ENCODE results near the gene LDLRAD3. TPM values are rescaled to one million over a fixed set of nuclear protein-coding genes. Genes with fewer than 3 reads are reported as not detected.

The LDLRAD3 gene
- total RNA-seq, 1 donor from 2014 or later, result 35.6 TPM

DNA sequence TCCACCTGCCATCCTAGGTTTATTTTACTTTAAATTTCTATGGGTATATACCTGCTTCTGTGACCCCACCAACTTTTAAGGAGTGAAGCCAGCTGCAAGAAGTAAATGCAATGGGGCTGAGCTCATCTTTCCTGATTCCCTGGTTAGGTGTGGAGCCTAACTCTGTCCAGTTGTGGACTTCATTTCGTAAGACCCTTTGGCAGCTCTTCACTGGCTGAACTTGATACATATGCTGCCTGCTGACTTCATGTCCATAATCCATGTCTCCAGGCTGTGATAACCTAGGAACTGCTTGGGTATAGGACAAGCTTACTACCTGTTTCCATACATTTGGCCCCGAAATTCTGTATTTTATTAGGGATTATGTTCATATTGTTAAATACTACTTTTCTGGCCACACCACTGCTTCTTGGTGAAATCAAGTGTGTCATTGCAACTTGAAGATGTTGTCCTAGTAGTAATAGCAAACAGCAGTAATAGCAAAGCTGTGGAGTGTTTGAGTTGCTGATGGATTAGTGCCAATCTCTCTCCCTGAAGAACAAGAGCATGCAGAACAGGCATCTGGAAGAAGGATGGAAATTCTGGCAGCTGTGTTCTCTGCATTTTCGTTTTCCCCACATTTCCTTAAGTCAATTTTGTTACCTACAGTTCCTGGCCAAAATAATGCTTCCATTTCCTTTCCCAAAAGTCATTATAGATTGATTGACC lies 31.2 kb downstream of the LDLRAD3 start:
- H3K4me1 Mint-ChIP-seq, result peaks cover 14% of the 10 kb centered on the region
- Histone ChIP-seq H3K36me3 (peaks cover 2% of the 10 kb centered on the region), H3K27ac (no peak overlapping the region), H2AFZ (replicated peaks) (no peak overlapping the region), H3F3A (ENCODE audit: low read depth) (peaks cover 6% of the 10 kb centered on the region), H3K9me3 (ENCODE audit: low read depth) (peaks cover 11% of the 10 kb centered on the region), H3K79me2 (ENCODE audit: low read depth) (peaks cover 100% of the 10 kb centered on the region), H3K9ac (no peak overlapping the region), H3K4me2 (no peak overlapping the region), H4K20me1 (ENCODE audit: low read depth) (peaks cover 46% of the 10 kb centered on the region), H3K27me3 (no peaks in the 10 kb centered on the region), H3K4me3 (no peak overlapping the region), H3K4me1 (peaks cover 14% of the 10 kb centered on the region)
- TF ChIP-seq EZH2 (IDR thresholded peaks at IDR 0.05) (no peak), EZH2phosphoT487 (IDR thresholded peaks at IDR 0.05) (no peak)
- TF ChIP-seq, protein P1, sequence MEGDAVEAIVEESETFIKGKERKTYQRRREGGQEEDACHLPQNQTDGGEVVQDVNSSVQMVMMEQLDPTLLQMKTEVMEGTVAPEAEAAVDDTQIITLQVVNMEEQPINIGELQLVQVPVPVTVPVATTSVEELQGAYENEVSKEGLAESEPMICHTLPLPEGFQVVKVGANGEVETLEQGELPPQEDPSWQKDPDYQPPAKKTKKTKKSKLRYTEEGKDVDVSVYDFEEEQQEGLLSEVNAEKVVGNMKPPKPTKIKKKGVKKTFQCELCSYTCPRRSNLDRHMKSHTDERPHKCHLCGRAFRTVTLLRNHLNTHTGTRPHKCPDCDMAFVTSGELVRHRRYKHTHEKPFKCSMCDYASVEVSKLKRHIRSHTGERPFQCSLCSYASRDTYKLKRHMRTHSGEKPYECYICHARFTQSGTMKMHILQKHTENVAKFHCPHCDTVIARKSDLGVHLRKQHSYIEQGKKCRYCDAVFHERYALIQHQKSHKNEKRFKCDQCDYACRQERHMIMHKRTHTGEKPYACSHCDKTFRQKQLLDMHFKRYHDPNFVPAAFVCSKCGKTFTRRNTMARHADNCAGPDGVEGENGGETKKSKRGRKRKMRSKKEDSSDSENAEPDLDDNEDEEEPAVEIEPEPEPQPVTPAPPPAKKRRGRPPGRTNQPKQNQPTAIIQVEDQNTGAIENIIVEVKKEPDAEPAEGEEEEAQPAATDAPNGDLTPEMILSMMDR (IDR thresholded peaks at IDR 0.05), result no peak
- DNase-seq (ENCODE audit: low spot score), result no peak
- no peak overlapping the region for H3K27ac Mint-ChIP-seq
- peaks cover 2% of the 10 kb centered on the region for H3K27me3 Mint-ChIP-seq (ENCODE audit: insufficient read depth, low read depth)
- H3K9me3 Mint-ChIP-seq, result peaks cover 44% of the 10 kb centered on the region
- no peak overlapping the region for H3K4me3 Mint-ChIP-seq
- H3K36me3 Mint-ChIP-seq, result peaks cover 42% of the 10 kb centered on the region

DNA sequence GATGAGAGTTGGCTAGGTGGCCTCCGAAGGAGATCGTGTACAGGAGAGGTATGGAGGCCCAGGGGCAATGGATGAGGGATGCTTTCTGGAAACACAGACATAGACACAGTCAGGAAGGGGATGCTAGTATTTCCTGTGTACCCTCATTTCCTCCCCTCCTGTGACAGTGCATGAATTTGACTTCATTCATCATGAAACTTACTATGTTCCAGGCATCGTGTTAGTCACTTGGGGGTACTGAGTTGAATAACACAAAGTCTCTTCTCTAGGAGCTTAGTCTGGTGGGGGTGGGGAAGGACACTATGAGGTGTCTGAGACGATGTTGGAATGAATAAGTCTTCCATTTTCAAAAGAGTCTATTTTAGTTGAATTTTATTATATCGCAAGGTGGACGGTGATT lies 32.6 kb downstream of the LDLRAD3 start:
- Histone ChIP-seq H3K4me1 (peaks cover 14% of the 10 kb centered on the region), H3K9ac (no peak overlapping the region), H2AFZ (replicated peaks) (no peak overlapping the region), H3K36me3 (peaks cover 2% of the 10 kb centered on the region), H3K4me3 (no peak overlapping the region), H3F3A (ENCODE audit: low read depth) (peaks cover 6% of the 10 kb centered on the region), H3K4me2 (no peak overlapping the region), H3K9me3 (ENCODE audit: low read depth) (peaks cover 11% of the 10 kb centered on the region), H3K27me3 (no peaks in the 10 kb centered on the region), H3K79me2 (ENCODE audit: low read depth) (peaks cover 100% of the 10 kb centered on the region), H4K20me1 (ENCODE audit: low read depth) (peaks cover 48% of the 10 kb centered on the region), H3K27ac (no peak overlapping the region)
- H3K4me1 Mint-ChIP-seq, result peaks cover 23% of the 10 kb centered on the region
- TF ChIP-seq EZH2 (IDR thresholded peaks at IDR 0.05) (no peak), EZH2phosphoT487 (IDR thresholded peaks at IDR 0.05) (no peak)
- TF ChIP-seq, protein P1 (IDR thresholded peaks at IDR 0.05), result no peak
- peaks cover 43% of the 10 kb centered on the region for H3K9me3 Mint-ChIP-seq
- no peak overlapping the region for H3K27ac Mint-ChIP-seq
- no peak overlapping the region for H3K4me3 Mint-ChIP-seq
- no peak for DNase-seq (ENCODE audit: low spot score)
- H3K36me3 Mint-ChIP-seq, result peaks cover 40% of the 10 kb centered on the region
- peaks cover 2% of the 10 kb centered on the region for H3K27me3 Mint-ChIP-seq (ENCODE audit: insufficient read depth, low read depth)

DNA sequence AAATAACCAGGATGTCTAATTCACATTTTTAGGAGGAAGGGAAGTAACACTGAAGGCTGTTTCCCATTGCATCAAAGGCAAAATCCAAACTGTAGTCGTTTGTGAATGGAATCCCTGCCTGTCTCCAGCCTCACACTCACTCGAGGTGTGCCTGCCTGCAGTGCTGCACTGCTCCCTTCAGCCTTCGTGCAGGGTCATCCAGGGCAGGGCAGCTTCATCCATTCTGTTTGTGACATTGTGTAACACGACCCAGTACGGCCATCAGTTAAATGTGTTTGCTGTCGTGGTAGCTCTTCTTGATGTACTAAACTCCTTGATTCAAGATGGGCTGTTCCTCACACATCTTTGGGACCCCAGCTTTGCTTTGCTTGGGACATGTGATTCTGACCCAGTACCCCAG lies 34.3 kb downstream of the LDLRAD3 start:
- no peaks in the 10 kb centered on the region for H3K27me3 ChIP-seq
- peaks cover 18% of the 10 kb centered on the region for H3K4me1 ChIP-seq
- no peak overlapping the region for H3K4me3 ChIP-seq
- H3K36me3 ChIP-seq, result peaks cover 2% of the 10 kb centered on the region
- peaks cover 2% of the 10 kb centered on the region for H3K27me3 Mint-ChIP-seq (ENCODE audit: insufficient read depth, low read depth)
- H3K27ac ChIP-seq, result no peak overlapping the region
- H3K4me2 ChIP-seq, result peak overlapping the region; percentile 35
- peaks cover 100% of the 10 kb centered on the region for H3K79me2 ChIP-seq (ENCODE audit: low read depth)
- H4K20me1 ChIP-seq (ENCODE audit: low read depth), result peaks cover 58% of the 10 kb centered on the region
- TF ChIP-seq, protein P1 (IDR thresholded peaks at IDR 0.05), result no peak
- TF ChIP-seq EZH2 (IDR thresholded peaks at IDR 0.05) (no peak), EZH2phosphoT487 (IDR thresholded peaks at IDR 0.05) (no peak)
- peaks cover 31% of the 10 kb centered on the region for H3K36me3 Mint-ChIP-seq
- H3F3A ChIP-seq (ENCODE audit: low read depth), result peaks cover 6% of the 10 kb centered on the region
- no peak overlapping the region for H3K4me3 Mint-ChIP-seq
- H3K4me1 Mint-ChIP-seq, result peaks cover 29% of the 10 kb centered on the region
- no peak overlapping the region for H3K9ac ChIP-seq
- peaks cover 8% of the 10 kb centered on the region for H3K9me3 ChIP-seq (ENCODE audit: low read depth)
- no peak overlapping the region for H2AFZ ChIP-seq (replicated peaks)
- peak; percentile 26 for DNase-seq (ENCODE audit: low spot score)
- peak overlapping the region; percentile 67 for H3K27ac Mint-ChIP-seq
- H3K9me3 Mint-ChIP-seq, result peaks cover 33% of the 10 kb centered on the region
